Mucosa of descending colon (tissue), 3 donors: ENCODE results near the gene PHACTR2. TPM values are rescaled to one million over a fixed set of nuclear protein-coding genes. Genes with fewer than 3 reads are reported as not detected.
"Not testable (repeated sequence)": the region's sequence is repeated elsewhere in the genome, so short reads cannot be mapped to it uniquely, and the experiment has no call there.

Experiments
- ATAC-seq: fragments of 200-7000 bp; cut with Tn5 transposase; one replicate; pipeline ENCODE4 v1.9.1; 2020; ENCODE audit warnings: mild to moderate bottlenecking, moderate library complexity
- DNase-seq, 3 donors: peaks; one replicate each; pipeline ENCODE4 v3.0.0-alpha.2; 2020
- H3K36me3 ChIP-seq: fragments of 200-600 bp; one replicate; pipeline ENCODE4 v1.8.0; 2021; ENCODE audit warnings: low read depth, mild to moderate bottlenecking
- H3K4me1 ChIP-seq: fragments of 200-600 bp; one replicate; pipeline ENCODE4 v1.8.0; 2021; ENCODE audit warnings: low read depth, mild to moderate bottlenecking
- H3K4me3 ChIP-seq: fragments of 200-600 bp; one replicate; pipeline ENCODE4 v1.8.0; 2021; ENCODE audit warnings: mild to moderate bottlenecking
- H3K9me3 ChIP-seq: fragments of 200-600 bp; one replicate; pipeline ENCODE4 v1.8.0; 2021; ENCODE audit warnings: mild to moderate bottlenecking
- CTCF ChIP-seq: fragments of 200-600 bp; IDR thresholded peaks from one replicate; pipeline ENCODE4 v1.8.0; 2022; ENCODE audit warnings: antibody characterized with exemption, mild to moderate bottlenecking
- intact Hi-C, 2 donors: fragments of 100-400 bp; cut with DNase I in 1 of 2; cut with micrococcal nuclease in 1 of 2; formaldehyde crosslinking; loops; one replicate each; pipeline versions ENCODE4 v1.11.0 to v1.11.1; 2022; cut with DNase I, micrococcal nuclease
- total RNA-seq, 3 donors: library from RNA; stranded (reverse); fragmentation: NEBNext Ultra II Directional in 2 of 3; extraction: Animal tissue kit (Norgen Biotek cat#: 25700) in 2 of 3; gene quantifications; one replicate each; pipeline versions ENCODE4 v1.2.1 to v1.2.4, GENCODE V29; 2021 to 2023
- donor health status: DM: no; HTN: no; CAD: no; lungs with moderate emphysema.
- donor health status: DM: no; HTN: no; CAD: no.
- donor health status: DM: no; HTN: yes; CAD: no.

The PHACTR2 gene
- total RNA-seq, 3 donors from 2014 or later: 49.5 to 70.8 (median 53.4) TPM

GRCh38 chr6:143774347-143774746, 96.6 kb downstream of the PHACTR2 start:
- DNase-seq: no peak
- no peak for ATAC-seq
- Histone ChIP-seq H3K9me3 (no peaks in the 10 kb centered on the region), H3K36me3 (no peaks in the 10 kb centered on the region), H3K4me1 (no peaks in the 10 kb centered on the region), H3K4me3 (no peak overlapping the region)
- intact Hi-C loops: no loop called here
- no peak for TF ChIP-seq CTCF

GRCh38 chr6:143775336-143775735, 97.6 kb downstream of the PHACTR2 start:
- no peaks in the 10 kb centered on the region for H3K36me3 ChIP-seq
- H3K9me3 ChIP-seq: no peaks in the 10 kb centered on the region
- DNase-seq (no peak), ATAC-seq (no peak)
- H3K4me3 ChIP-seq: no peak overlapping the region
- TF ChIP-seq CTCF: no peak
- no peaks in the 10 kb centered on the region for H3K4me1 ChIP-seq
- intact Hi-C loops: no loop called here

GRCh38 chr6:143778926-143779325, 101.2 kb downstream of the PHACTR2 start:
- DNase-seq: no peak
- intact Hi-C loops: no loop called here
- no peak for ATAC-seq
- no peaks in the 10 kb centered on the region for H3K36me3 ChIP-seq
- no peaks in the 10 kb centered on the region for H3K9me3 ChIP-seq
- no peaks in the 10 kb centered on the region for H3K4me1 ChIP-seq
- no peak for TF ChIP-seq CTCF
- no peak overlapping the region for H3K4me3 ChIP-seq

- no peaks in the 10 kb centered on the region for H3K36me3 ChIP-seq
- ATAC-seq (no peak), DNase-seq (no peak)
- TF ChIP-seq CTCF: no peak
- no peaks in the 10 kb centered on the region for H3K4me1 ChIP-seq
- H3K4me3 ChIP-seq: no peak overlapping the region
- H3K9me3 ChIP-seq: peaks cover 9% of the 10 kb centered on the region
- intact Hi-C loops: no loop called here
These were observed 104.7 kb downstream of the PHACTR2 start for GRCh38 chr6:143782481-143782880.

GRCh38 chr6:143783077-143783476, 105.3 kb downstream of the PHACTR2 start:
- H3K4me3 ChIP-seq: no peak overlapping the region
- peaks cover 9% of the 10 kb centered on the region for H3K9me3 ChIP-seq
- intact Hi-C loops: no loop called here
- no peak for TF ChIP-seq CTCF
- DNase-seq: no peak
- ATAC-seq: no peak
- H3K36me3 ChIP-seq: no peaks in the 10 kb centered on the region
- no peaks in the 10 kb centered on the region for H3K4me1 ChIP-seq

GRCh38 chr6:143784316-143784715, 106.6 kb downstream of the PHACTR2 start:
- Histone ChIP-seq H3K4me3 (no peak overlapping the region), H3K4me1 (no peaks in the 10 kb centered on the region), H3K36me3 (no peaks in the 10 kb centered on the region), H3K9me3 (peaks cover 9% of the 10 kb centered on the region)
- DNase-seq (no peak), ATAC-seq (no peak)
- TF ChIP-seq CTCF: no peak
- intact Hi-C loops: no loop called here

- DNase-seq, ATAC-seq, intact Hi-C loops, H3K9me3 ChIP-seq, H3K4me1 ChIP-seq, H3K4me3 ChIP-seq, H3K36me3 ChIP-seq: not testable (repeated sequence)
These were observed 108.6 kb downstream of the PHACTR2 start for GRCh38 chr6:143786371-143786770.
